Activated gamma-delta T cell (primary cell): ENCODE measurements around the gene GALNT7.

ENCODE experiments used
- DNase-seq: peaks from one replicate; lab custom pipeline; 2025; lab: John Stamatoyannopoulos, UW

The GALNT7 gene

DNA sequence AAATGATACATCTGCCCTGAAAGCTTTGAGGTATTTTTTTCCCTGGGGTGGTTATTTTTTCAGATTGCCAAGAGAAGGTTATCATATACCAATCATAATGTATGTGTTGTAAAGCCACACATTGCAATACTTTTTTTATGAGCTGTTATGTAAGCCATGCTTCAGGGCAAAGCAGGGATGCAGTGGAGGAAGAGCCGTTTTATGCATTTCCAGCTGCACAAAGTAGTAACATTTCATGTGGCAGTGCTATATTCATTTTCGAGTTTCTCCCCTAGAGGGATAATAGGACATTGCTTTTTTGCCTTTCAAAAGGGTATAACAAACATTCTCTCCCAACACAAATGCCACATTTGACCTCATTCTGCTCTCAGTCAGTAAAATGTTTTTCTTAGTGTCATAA is 68.5 kb downstream of the GALNT7 start:
- no peak for DNase-seq

- no peak for DNase-seq
Observed at GRCh38 chr4:173237762-173238161, 69.2 kb downstream of the GALNT7 start.

GRCh38 chr4:173240696-173241095 is 72.1 kb downstream of the GALNT7 start:
- no peak for DNase-seq

- no peak for DNase-seq
Observed at GRCh38 chr4:173242466-173243250, 74.0 kb downstream of the GALNT7 start.

DNA sequence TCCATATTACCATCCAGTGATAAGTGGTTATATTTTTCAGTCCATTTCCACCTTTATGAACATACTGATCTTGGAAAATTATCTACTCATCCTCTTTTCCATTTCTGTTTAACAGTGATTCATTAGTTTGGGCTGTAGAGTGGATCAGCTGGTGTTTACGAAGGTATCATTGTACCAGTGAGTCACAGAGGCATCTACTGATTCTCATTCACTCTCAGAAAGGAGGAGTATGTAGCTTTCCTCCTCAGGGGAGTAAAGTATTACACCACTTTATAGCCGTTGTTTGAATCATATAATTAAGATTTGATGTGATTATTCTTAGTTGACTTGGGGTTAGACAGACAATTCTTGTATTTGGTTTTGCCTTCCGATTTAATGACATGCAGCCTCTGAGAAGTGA is 74.7 kb downstream of the GALNT7 start:
- DNase-seq: no peak

- DNase-seq: no peak
Observed at GRCh38 chr4:173243917-173244658, 75.5 kb downstream of the GALNT7 start.

GRCh38 chr4:173245952-173246351 is 77.3 kb downstream of the GALNT7 start:
- no peak for DNase-seq

DNA sequence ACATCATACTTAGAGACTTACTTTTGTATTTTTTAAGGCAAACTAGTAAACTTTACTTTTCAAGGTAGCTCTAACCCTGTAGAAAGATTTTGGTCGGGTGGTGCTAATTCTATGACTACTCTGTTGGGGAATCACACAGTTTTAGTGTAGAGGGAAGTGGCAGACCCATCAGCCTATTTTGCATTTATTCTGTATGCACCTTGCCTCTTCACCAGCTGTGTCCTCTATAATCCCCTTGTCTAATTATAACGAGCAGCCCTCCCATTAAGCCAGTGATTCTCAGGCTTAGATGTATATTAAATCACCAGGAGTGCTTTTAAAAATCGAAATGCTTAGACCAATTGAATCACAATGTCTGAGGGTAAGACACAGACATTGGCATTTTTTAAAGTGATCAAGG is 78.1 kb downstream of the GALNT7 start:
- no peak for DNase-seq

- DNase-seq: no peak
Observed at GRCh38 chr4:173247321-173247720, 78.7 kb downstream of the GALNT7 start.

DNA sequence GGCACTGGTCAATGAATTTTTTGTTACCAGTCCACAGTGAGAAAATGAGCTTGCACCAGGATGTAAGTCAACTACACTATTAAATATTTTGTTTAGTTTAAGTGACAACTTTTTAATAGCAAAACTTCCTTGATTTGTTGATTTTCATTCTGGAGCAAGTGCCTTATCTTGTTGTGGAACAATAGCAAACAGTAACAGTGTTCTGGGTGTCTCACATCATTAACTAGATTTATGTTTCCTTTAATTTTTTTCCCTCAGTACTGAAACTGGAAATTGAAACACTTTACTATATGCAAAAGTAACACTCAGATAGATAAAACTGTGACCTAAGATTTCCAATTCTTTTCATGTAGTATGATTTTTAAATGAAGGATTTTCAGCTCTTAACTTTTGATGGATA is 80.1 kb downstream of the GALNT7 start:
- DNase-seq: no peak

DNA sequence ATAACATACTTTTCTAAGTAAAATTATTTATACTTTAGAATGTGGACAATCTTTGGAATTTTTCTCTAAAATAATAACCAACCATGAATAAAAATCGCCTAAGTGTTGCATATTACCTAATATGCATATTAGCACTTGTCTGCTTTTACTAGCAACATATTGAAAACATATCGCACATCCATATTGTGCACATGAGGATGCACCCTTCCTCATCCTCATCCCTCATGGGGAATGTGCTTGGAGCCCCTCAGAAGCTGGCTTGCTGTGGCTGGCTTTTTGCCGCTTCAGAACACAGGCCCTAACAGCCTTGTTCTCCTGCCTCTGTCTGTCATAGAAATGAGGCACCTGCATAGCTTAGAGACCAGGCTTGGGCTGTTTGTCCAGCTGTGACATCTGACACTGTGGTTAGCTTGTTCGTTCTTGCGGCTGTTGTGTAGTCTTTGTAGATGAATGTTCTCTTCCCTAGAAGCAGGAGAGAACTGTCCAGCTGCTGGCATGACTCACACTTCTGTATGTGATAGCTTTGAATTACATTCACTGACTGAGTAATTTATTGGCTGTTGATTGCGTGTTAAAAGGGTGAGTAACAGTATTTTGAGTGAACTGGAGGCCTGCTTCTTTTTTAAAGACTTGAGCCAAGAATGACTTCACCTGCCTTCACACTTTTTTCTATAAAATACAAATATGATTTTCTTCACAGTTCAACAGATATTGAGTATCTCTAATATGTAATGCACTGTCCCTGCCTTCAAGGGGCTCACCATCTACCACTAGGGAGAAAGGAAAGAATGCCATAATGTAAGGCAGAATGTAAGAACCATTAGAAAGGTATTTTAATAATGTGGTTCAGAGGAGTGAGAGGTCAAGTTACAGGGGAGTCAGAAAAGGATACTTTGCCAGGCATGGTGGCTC is 83.7 kb downstream of the GALNT7 start:
- no peak for DNase-seq

DNA sequence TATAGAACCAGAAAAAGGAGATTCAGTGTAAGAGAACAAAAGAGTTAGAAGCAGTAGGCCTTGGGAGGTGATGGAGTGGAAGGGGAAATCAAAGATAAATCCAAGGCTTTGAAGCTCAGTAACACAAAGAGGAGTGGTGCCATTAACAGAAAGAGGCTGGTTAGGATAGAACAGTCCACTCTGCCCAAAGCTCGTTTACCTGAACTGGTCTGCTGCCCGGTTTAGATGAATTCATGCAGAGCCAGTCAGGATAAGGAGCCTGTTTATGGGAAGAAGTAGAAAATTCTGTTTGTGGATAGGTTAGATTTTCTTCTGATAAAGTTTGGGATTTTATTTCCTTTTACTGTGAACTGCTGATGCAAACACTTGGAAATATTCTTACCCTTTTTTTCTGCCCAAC is 85.0 kb downstream of the GALNT7 start:
- DNase-seq: no peak

GRCh38 chr4:173254646-173255045 is 86.0 kb downstream of the GALNT7 start:
- no peak for DNase-seq

GRCh38 chr4:173256825-173257224 is 88.2 kb downstream of the GALNT7 start:
- DNase-seq: no peak

GRCh38 chr4:173257732-173258717 is 89.4 kb downstream of the GALNT7 start:
- DNase-seq: no peak

DNA sequence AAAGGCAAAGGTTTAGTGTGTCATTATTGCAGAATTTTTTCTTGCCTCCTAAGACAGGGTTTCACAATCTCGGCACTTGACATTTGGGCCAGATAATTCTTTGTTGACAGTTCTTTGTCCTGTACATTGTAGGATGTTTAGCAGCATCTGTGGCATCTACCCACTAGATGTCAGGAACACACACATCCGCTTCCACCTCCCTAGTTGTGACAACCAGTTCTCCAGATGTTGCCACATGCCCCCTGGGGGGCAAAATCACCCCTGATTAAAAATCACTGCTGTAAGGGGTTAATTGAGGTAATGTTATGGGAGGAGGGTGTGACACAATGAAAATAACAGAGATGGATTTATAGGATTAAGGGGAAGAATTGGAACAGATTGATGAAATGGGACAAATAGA is 90.3 kb downstream of the GALNT7 start:
- DNase-seq: no peak

GRCh38 chr4:173259310-173259709 is 90.7 kb downstream of the GALNT7 start:
- DNase-seq: no peak

DNA sequence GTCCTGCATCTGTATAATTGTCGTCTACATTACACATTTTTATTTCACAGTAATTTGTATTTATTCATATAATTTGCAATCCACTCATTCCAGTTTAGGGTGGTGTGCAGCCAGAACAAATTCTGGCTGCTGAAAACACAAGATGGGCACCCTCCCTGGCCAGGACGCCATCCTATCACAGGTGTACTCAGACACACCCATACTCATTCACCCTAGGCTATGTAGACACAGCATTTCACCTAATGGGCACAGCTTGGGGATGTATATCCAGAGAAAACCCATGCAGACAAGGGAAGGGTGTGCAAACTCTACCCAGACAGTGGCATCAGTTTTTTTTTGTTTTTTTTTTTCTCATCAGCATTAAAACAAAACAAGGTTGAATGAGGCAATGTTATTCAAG is 92.4 kb downstream of the GALNT7 start:
- no peak for DNase-seq

GRCh38 chr4:173262375-173262774 is 93.8 kb downstream of the GALNT7 start:
- DNase-seq: no peak

- no peak for DNase-seq
Observed at GRCh38 chr4:173264245-173264644, 95.6 kb downstream of the GALNT7 start.

DNA sequence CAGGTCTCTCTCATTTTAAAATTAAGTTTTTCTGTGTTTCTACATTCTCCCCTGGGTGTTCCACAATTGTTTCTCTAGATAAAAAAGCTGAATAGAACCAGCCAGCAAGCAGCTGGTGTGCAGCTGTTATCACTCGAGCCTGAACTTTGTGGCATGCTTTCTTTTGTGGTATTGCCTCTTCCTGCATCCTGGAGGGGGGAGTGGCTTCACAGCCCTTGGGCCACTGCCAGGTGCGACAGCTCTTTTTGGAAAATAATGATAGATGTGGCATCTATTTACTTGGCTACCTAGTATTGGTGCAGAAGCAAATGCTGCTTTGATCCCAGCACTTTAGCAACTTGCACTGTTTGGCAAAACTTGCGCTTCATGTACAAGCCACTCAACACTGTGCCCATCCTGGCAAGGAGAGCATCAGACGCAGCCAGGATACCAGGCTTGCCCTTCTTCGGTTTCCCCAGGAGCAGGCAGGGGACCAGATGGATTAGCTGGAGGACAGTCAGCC is 96.1 kb downstream of the GALNT7 start:
- no peak for DNase-seq
